Middle frontal gyrus (tissue), 1 donor: ENCODE results near the gene GLTP.

Experiments
- DNase-seq: peaks from one replicate; pipeline ENCODE4 v3.0.0-alpha.2; 2015; ENCODE audit warnings: low spot score; ENCODE audit errors: extremely low spot score

Gene GLTP

DNA sequence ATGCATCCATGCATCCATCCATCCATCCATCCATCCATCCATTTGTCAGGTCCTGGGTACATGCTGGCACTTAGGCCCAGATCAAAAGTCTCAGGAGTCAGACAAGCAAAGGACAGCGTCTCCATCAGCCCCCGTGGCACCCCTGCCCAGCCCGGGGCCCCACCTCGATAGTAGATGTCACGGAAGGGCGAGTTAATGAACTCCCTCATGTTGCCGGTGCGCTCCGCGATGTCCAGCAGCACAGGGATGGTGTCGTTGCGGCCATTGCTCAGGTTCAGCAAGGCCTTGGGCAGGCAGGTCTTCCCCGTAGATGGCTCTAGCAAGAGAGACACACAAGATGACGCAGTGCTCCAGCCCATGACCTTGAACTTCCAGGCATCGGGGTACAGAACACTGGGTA is 77.5 kb downstream of the GLTP start:
- no peak for DNase-seq
